Measurements from ENCODE around the gene RBKS.
A peak's percentile ranks its signal among the peaks of the same experiment; 100 is the strongest.
"Not testable (repeated sequence)": the region's sequence is repeated elsewhere in the genome, so short reads cannot be mapped to it uniquely, and the experiment has no call there.

RBKS gene

GRCh38 chr2:27763907-27764267 lies 126.3 kb downstream of the RBKS start:
- no peak for DNase-seq (ENCODE audit: low read depth in 2 of 2)

GRCh38 chr2:27762951-27763906 lies 127.0 kb downstream of the RBKS start:
- DNase-seq (ENCODE audit: low read depth in 2 of 2) = no peak

- no peak for DNase-seq (ENCODE audit: low read depth in 2 of 2)
Measured at GRCh38 chr2:27756544-27757498, 133.4 kb downstream of the RBKS start.

- no peak for DNase-seq (ENCODE audit: low read depth in 2 of 2)
Measured at GRCh38 chr2:27756091-27756490, 134.1 kb downstream of the RBKS start.

GRCh38 chr2:27754831-27755230 lies 135.4 kb downstream of the RBKS start:
- DNase-seq (ENCODE audit: low read depth in 2 of 2) = no peak

GRCh38 chr2:27754138-27754588 lies 136.0 kb downstream of the RBKS start:
- peak; percentile 35 to 47 for DNase-seq (ENCODE audit: low read depth in 2 of 2)

GRCh38 chr2:27752551-27753237 lies 137.5 kb downstream of the RBKS start:
- no peak for DNase-seq (ENCODE audit: low read depth in 2 of 2)

- DNase-seq (ENCODE audit: low read depth in 2 of 2) = no peak
Measured at GRCh38 chr2:27751377-27751776, 138.8 kb downstream of the RBKS start.

- not testable (repeated sequence) for DNase-seq (ENCODE audit: low read depth in 2 of 2)
Measured at GRCh38 chr2:27748803-27749554, 141.2 kb downstream of the RBKS start.

- no peak for DNase-seq (ENCODE audit: low read depth in 2 of 2)
Measured at GRCh38 chr2:27747827-27748352, 142.3 kb downstream of the RBKS start.

- no peak for DNase-seq (ENCODE audit: low read depth in 2 of 2)
Measured at GRCh38 chr2:27746325-27746724, 143.9 kb downstream of the RBKS start.

GRCh38 chr2:27745494-27745893 lies 144.7 kb downstream of the RBKS start:
- DNase-seq (ENCODE audit: low read depth in 2 of 2) = not testable (repeated sequence)

GRCh38 chr2:27742571-27742970 lies 147.6 kb downstream of the RBKS start:
- no peak for DNase-seq (ENCODE audit: low read depth in 2 of 2)

- DNase-seq (ENCODE audit: low read depth in 2 of 2) = no peak
Measured at GRCh38 chr2:27741673-27742072, 148.5 kb downstream of the RBKS start.

GRCh38 chr2:27739058-27739373 lies 151.2 kb downstream of the RBKS start:
- DNase-seq (ENCODE audit: low read depth in 2 of 2) = no peak

GRCh38 chr2:27738349-27739057 lies 151.7 kb downstream of the RBKS start:
- no peak for DNase-seq (ENCODE audit: low read depth in 2 of 2)

- DNase-seq (ENCODE audit: low read depth in 2 of 2) = no peak
Measured at GRCh38 chr2:27737676-27738348, 152.4 kb downstream of the RBKS start.

- DNase-seq (ENCODE audit: low read depth in 2 of 2) = no peak
Measured at GRCh38 chr2:27736890-27737204, 153.3 kb downstream of the RBKS start.

GRCh38 chr2:27736031-27736889 lies 153.9 kb downstream of the RBKS start:
- no peak for DNase-seq (ENCODE audit: low read depth in 2 of 2)
